ENCODE results near the gene ADGRG7.

ADGRG7 gene

DNA sequence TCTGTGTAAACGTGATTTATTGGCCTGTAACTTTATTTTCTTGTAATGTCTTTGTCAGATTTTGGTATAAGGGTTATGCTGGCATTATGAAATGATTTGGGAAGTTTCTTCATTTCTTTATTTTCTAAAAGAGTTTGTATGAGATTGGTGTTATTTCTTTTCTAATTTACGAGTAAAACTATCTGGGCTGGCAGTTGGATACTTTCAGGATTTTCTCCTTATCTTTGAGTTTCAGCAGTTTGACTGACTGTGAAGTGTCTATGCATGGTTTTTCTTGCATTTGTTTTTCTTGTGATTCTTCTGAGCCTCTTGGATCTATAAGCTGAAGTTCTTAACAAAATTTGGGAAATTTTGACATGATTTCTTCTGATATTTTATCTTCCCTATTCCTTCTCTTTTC, 18.1 kb downstream of the ADGRG7 start:
- Histone ChIP-seq H3K9ac (ENCODE audit: low read length) (no peak overlapping the region), H3K79me2 (ENCODE audit: low read length) (no peaks in the 10 kb centered on the region), H4K20me1 (ENCODE audit: insufficient read depth, low read length) (no peaks in the 10 kb centered on the region), H3K36me3 (replicated peaks; ENCODE audit: insufficient read depth, low read length) (no peaks in the 10 kb centered on the region), H3K9me2 (replicated peaks; ENCODE audit: insufficient read depth, low read length) (no peaks in the 10 kb centered on the region), H3K4me2 (ENCODE audit: low read depth, low read length) (no peak overlapping the region), H3K4me1 (ENCODE audit: low read length) (no peaks in the 10 kb centered on the region), H3K27me3 (replicated peaks; ENCODE audit: insufficient read depth, low read length) (no peaks in the 10 kb centered on the region), H2AFZ (ENCODE audit: low read length) (no peak overlapping the region), H3F3A (ENCODE audit: insufficient read depth, low read length) (no peaks in the 10 kb centered on the region), H3K27ac (ENCODE audit: low read length) (no peak overlapping the region), H3K9me3 (replicated peaks; ENCODE audit: insufficient read depth, low read length) (no peaks in the 10 kb centered on the region), H3K4me3 (ENCODE audit: low read length) (no peak overlapping the region)
- no peak for TF ChIP-seq EZH2phosphoT487 (IDR thresholded peaks at IDR 0.05; ENCODE audit: low read length)
- no peak for TF ChIP-seq EZH2 (optimal IDR thresholded peaks at IDR 0.05; ENCODE audit: low read depth, low read length)
- TF ChIP-seq, protein P1, sequence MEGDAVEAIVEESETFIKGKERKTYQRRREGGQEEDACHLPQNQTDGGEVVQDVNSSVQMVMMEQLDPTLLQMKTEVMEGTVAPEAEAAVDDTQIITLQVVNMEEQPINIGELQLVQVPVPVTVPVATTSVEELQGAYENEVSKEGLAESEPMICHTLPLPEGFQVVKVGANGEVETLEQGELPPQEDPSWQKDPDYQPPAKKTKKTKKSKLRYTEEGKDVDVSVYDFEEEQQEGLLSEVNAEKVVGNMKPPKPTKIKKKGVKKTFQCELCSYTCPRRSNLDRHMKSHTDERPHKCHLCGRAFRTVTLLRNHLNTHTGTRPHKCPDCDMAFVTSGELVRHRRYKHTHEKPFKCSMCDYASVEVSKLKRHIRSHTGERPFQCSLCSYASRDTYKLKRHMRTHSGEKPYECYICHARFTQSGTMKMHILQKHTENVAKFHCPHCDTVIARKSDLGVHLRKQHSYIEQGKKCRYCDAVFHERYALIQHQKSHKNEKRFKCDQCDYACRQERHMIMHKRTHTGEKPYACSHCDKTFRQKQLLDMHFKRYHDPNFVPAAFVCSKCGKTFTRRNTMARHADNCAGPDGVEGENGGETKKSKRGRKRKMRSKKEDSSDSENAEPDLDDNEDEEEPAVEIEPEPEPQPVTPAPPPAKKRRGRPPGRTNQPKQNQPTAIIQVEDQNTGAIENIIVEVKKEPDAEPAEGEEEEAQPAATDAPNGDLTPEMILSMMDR (IDR thresholded peaks at IDR 0.05; ENCODE audit: low read length), result no peak
- no peak for DNase-seq

DNA sequence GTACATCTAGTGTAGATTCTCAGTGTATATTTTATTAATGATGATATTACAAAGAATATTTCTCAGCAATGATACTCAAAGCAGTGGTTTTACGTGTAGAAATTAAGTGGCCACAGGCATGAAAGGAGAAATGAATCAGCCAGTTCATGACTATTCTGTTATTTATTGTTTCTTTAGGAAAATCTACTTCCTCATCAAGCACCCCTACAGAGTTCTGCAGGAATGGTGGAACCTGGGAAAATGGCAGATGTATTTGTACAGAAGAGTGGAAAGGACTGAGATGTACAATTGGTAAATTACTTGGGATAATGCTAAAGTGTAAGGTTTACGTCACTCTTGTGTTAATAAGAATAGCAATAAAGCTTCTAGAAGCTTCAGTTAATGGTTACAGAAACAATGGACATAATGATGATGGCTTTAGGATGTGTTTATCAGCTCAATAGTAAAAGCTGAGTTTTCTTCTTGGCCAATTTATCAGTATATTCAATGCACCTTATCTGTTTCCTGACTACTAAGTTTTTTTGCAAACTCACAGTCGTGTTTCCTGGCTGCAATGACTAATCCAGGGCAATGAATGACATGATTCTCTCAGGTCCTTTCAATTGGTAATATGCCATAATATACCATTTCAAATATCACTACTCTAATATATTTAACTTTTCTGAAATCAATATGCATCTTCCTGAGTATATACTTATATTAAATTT, 20.2 kb downstream of the ADGRG7 start:
- TF ChIP-seq, protein P1 (IDR thresholded peaks at IDR 0.05; ENCODE audit: low read length), result no peak
- TF ChIP-seq EZH2 (optimal IDR thresholded peaks at IDR 0.05; ENCODE audit: low read depth, low read length) (no peak), EZH2phosphoT487 (IDR thresholded peaks at IDR 0.05; ENCODE audit: low read length) (no peak)
- no peak overlapping the region for H2AFZ ChIP-seq (ENCODE audit: low read length)

DNA sequence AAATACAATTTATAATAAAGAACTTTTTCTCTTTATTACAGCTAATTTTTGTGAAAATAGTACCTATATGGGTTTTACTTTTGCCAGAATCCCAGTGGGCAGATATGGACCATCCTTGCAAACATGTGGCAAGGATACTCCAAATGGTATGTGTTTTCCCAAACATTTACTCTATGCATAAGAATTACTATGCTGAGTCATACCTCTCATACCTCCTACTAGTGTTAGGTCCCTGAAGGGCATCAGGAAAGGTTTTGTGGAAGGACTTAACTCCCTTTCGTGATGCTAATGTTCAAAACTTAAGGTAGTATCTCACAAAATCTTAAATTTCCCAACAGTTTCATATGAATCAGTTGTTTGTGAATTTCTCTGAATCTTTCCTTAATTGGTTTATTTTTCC, 21.3 kb downstream of the ADGRG7 start:
- Histone ChIP-seq H3K27me3 (replicated peaks; ENCODE audit: insufficient read depth, low read length) (no peaks in the 10 kb centered on the region), H3K9ac (ENCODE audit: low read length) (no peak overlapping the region), H2AFZ (ENCODE audit: low read length) (no peak overlapping the region), H3K9me3 (replicated peaks; ENCODE audit: insufficient read depth, low read length) (no peaks in the 10 kb centered on the region), H4K20me1 (ENCODE audit: insufficient read depth, low read length) (no peaks in the 10 kb centered on the region), H3K9me2 (replicated peaks; ENCODE audit: insufficient read depth, low read length) (no peaks in the 10 kb centered on the region), H3K79me2 (ENCODE audit: low read length) (no peaks in the 10 kb centered on the region), H3K36me3 (replicated peaks; ENCODE audit: insufficient read depth, low read length) (no peaks in the 10 kb centered on the region), H3F3A (ENCODE audit: insufficient read depth, low read length) (no peaks in the 10 kb centered on the region), H3K4me1 (ENCODE audit: low read length) (0 out of 2 replicates have a peak, but pooled peaks cover 5% of the 10 kb centered on the region), H3K4me2 (ENCODE audit: low read depth, low read length) (no peak overlapping the region), H3K4me3 (ENCODE audit: low read length) (no peak overlapping the region), H3K27ac (ENCODE audit: low read length) (no peak overlapping the region)
- TF ChIP-seq, protein P1 (IDR thresholded peaks at IDR 0.05; ENCODE audit: low read length), result no peak
- TF ChIP-seq EZH2 (optimal IDR thresholded peaks at IDR 0.05; ENCODE audit: low read depth, low read length) (no peak), EZH2phosphoT487 (IDR thresholded peaks at IDR 0.05; ENCODE audit: low read length) (no peak)
- DNase-seq, result no peak

More for the DNA sequence above, 20.2 kb downstream of the ADGRG7 start:
- Histone ChIP-seq H3K4me3 (ENCODE audit: low read length) (no peak overlapping the region), H3K36me3 (replicated peaks; ENCODE audit: insufficient read depth, low read length) (no peaks in the 10 kb centered on the region), H3K4me2 (ENCODE audit: low read depth, low read length) (no peak overlapping the region), H3K9me2 (replicated peaks; ENCODE audit: insufficient read depth, low read length) (no peaks in the 10 kb centered on the region), H3K79me2 (ENCODE audit: low read length) (no peaks in the 10 kb centered on the region), H3K27ac (ENCODE audit: low read length) (no peak overlapping the region), H3K9ac (ENCODE audit: low read length) (no peak overlapping the region), H4K20me1 (ENCODE audit: insufficient read depth, low read length) (no peaks in the 10 kb centered on the region), H3F3A (ENCODE audit: insufficient read depth, low read length) (no peaks in the 10 kb centered on the region), H3K27me3 (replicated peaks; ENCODE audit: insufficient read depth, low read length) (no peaks in the 10 kb centered on the region), H3K4me1 (ENCODE audit: low read length) (0 out of 2 replicates have a peak, but pooled peaks cover 2% of the 10 kb centered on the region), H3K9me3 (replicated peaks; ENCODE audit: insufficient read depth, low read length) (no peaks in the 10 kb centered on the region)
- no peak for DNase-seq

Measured in MM.1S (cell line).